OCI-LY3 (cell line): Measurements from ENCODE around the gene WDR70.

Experiments used
- H2AFZ ChIP-seq: fragments of 200-600, 300-600 bp; shearing (Covaris generic); 2 replicates; pipeline ENCODE4 v1.6.0; 2014; ENCODE audit warnings: antibody characterized with exemption, low read depth, low read length
- H3K27ac ChIP-seq: fragments of 200-600, 300-600 bp; sonication (generic); 2 replicates; pipeline ENCODE4 v1.5.1; 2014; ENCODE audit warnings: mild to moderate bottlenecking, low read length, moderate library complexity, mixed read lengths
- H3K27me3 ChIP-seq: fragments of 200-600, 300-600 bp; sonication (generic); 2 replicates; pipeline ENCODE4 v1.6.1; 2014; ENCODE audit warnings: low read depth, low read length, mixed read lengths
- H3K36me3 ChIP-seq: fragments of 200-600, 300-600 bp; sonication (generic); replicated peaks from 2 replicates; pipeline ENCODE3; 2014; ENCODE audit warnings: low read depth, low read length, mixed read lengths
- H3K4me1 ChIP-seq: fragments of 300-600, 200-600 bp; sonication (generic); 2 replicates; pipeline ENCODE4 v1.6.1; 2014; ENCODE audit warnings: low read length, mixed read lengths
- H3K4me2 ChIP-seq: fragments of 200-600, 300-600 bp; sonication (generic); 2 replicates; pipeline ENCODE4 v1.6.1; 2014; ENCODE audit warnings: low read length, mixed read lengths
- H3K4me3 ChIP-seq: fragments of 300-600, 200-600 bp; sonication (generic); 2 replicates; pipeline ENCODE4 v1.5.1; 2014; ENCODE audit warnings: antibody characterized with exemption, mild to moderate bottlenecking, low read length, moderate library complexity
- H3K79me2 ChIP-seq: fragments of 300-600, 200-600 bp; shearing (Covaris generic); 2 replicates; pipeline ENCODE4 v1.6.1; 2014; ENCODE audit warnings: mild to moderate bottlenecking, low read length, mixed read lengths
- H3K9ac ChIP-seq: fragments of 300-600, 200-600 bp; shearing (Covaris generic); 2 replicates; pipeline ENCODE4 v1.6.0; 2014; ENCODE audit warnings: mild to moderate bottlenecking, low read length, moderate library complexity
- H3K9me3 ChIP-seq: fragments of 200-600, 300-600 bp; shearing (Covaris generic); 2 replicates; pipeline ENCODE4 v1.6.1; 2014; ENCODE audit warnings: low read length, mixed read lengths; ENCODE audit not compliant: insufficient read depth
- H4K20me1 ChIP-seq: fragments of 200-600, 300-600 bp; sonication (generic); 2 replicates; pipeline ENCODE4 v1.6.1; 2016; ENCODE audit warnings: low read length, mixed read lengths; ENCODE audit not compliant: insufficient read depth
- EZH2phosphoT487 ChIP-seq: fragments of 200-600 bp; shearing (Covaris generic); IDR thresholded peaks from 2 replicates; pipeline ENCODE4 v1.6.1; 2018; ENCODE audit warnings: antibody characterized with exemption, mixed run types, low read depth
- TF ChIP-seq, protein P1 (sequence below): fragments of 200-600, 300-600 bp; sonication (generic); IDR thresholded peaks from 2 replicates; pipeline ENCODE4 v1.5.1; 2014; ENCODE audit warnings: antibody characterized with exemption, low read length, low read depth

The WDR70 gene

DNA sequence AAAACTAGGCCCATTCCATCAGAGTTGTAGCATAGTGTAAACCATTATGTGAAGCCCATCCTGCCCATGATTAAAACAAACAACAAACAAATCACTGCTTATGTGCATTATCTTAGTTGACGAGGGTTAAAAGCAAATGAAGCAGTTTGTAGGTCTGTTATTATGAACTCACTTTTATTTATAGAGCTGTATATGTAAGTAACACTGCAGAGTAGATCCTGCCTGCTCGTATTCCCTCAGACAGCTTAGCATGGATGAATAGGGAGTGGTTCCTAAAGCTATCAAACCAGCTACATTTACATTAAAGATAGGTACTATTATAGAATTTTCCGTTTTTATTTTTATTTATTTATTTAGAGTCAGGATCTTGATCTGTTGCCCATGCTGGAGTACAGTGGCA is 348.1 kb downstream of the WDR70 start:
- Histone ChIP-seq H4K20me1 (no peaks in the 10 kb centered on the region), H3K36me3 (no peaks in the 10 kb centered on the region), H3K9me3 (no peaks in the 10 kb centered on the region), H2AFZ (no peak overlapping the region), H3K79me2 (no peaks in the 10 kb centered on the region), H3K4me3 (no peak overlapping the region), H3K27ac (no peak overlapping the region), H3K9ac (no peak overlapping the region), H3K27me3 (no peaks in the 10 kb centered on the region), H3K4me2 (no peak overlapping the region), H3K4me1 (peaks cover 18% of the 10 kb centered on the region)
- TF ChIP-seq, protein P1, sequence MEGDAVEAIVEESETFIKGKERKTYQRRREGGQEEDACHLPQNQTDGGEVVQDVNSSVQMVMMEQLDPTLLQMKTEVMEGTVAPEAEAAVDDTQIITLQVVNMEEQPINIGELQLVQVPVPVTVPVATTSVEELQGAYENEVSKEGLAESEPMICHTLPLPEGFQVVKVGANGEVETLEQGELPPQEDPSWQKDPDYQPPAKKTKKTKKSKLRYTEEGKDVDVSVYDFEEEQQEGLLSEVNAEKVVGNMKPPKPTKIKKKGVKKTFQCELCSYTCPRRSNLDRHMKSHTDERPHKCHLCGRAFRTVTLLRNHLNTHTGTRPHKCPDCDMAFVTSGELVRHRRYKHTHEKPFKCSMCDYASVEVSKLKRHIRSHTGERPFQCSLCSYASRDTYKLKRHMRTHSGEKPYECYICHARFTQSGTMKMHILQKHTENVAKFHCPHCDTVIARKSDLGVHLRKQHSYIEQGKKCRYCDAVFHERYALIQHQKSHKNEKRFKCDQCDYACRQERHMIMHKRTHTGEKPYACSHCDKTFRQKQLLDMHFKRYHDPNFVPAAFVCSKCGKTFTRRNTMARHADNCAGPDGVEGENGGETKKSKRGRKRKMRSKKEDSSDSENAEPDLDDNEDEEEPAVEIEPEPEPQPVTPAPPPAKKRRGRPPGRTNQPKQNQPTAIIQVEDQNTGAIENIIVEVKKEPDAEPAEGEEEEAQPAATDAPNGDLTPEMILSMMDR: no peak
- TF ChIP-seq EZH2phosphoT487: no peak

DNA sequence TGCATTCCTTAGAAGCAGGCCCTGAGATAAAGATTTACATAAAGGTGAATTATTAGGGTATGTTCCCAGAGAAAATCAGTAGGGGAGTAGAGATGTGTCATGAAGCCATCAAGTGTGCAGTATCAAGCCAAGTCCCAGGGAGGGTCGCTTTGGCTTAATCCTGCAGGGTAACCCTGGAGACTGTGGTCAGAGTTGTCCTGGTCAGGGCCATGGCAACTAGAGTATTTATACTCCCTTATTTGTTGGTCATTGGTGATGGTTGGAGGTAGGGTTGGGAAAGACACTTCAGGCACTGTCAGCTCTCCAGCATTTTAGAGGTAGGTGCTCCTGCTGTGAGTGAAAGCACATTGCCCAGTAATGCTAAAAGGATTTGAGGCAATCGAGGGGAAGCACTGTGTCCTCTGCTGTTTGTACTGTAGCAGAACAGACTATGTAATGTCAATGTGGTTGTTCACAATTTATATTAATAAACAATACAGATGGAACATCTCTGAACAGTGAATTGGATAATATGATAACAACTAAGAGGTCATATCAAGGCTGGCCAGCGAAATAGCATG is 351.9 kb downstream of the WDR70 start:
- Histone ChIP-seq H3K9me3 (no peaks in the 10 kb centered on the region), H3K4me1 (peaks cover 5% of the 10 kb centered on the region; the same call in 1 of the 2 replicates), H2AFZ (no peak overlapping the region), H3K4me2 (no peak overlapping the region), H3K36me3 (no peaks in the 10 kb centered on the region), H3K27ac (no peak overlapping the region), H3K27me3 (no peaks in the 10 kb centered on the region), H3K79me2 (no peaks in the 10 kb centered on the region), H3K9ac (no peak overlapping the region), H4K20me1 (no peaks in the 10 kb centered on the region), H3K4me3 (no peak overlapping the region)
- TF ChIP-seq EZH2phosphoT487: no peak
- TF ChIP-seq, protein P1: no peak

DNA sequence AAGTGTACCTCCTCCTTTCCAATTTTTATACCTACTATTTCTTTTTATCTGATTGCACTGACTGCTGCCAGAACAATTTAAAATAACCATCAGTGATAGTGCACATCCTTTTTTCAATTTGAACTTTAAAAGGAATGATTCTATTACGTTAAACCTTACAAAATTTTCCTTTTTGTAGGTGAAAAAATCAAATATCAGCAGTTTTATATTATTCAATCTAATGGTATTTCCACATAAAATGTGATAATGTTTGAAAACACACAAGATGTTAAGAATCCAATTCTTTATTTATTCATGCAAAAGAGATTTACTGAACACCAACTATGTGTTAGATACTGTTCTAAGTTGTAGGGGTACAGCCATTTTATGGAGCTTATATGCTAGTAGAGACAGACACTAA is 355.0 kb downstream of the WDR70 start:
- Histone ChIP-seq H3K27ac (no peak overlapping the region), H2AFZ (no peak overlapping the region), H3K27me3 (no peaks in the 10 kb centered on the region), H3K9ac (no peak overlapping the region), H3K36me3 (no peaks in the 10 kb centered on the region), H4K20me1 (no peaks in the 10 kb centered on the region), H3K4me2 (no peak overlapping the region), H3K79me2 (no peaks in the 10 kb centered on the region), H3K9me3 (no peaks in the 10 kb centered on the region), H3K4me3 (no peak overlapping the region), H3K4me1 (peaks cover 5% of the 10 kb centered on the region; the same call in 1 of the 2 replicates)
- no peak for TF ChIP-seq EZH2phosphoT487
- TF ChIP-seq, protein P1: no peak

DNA sequence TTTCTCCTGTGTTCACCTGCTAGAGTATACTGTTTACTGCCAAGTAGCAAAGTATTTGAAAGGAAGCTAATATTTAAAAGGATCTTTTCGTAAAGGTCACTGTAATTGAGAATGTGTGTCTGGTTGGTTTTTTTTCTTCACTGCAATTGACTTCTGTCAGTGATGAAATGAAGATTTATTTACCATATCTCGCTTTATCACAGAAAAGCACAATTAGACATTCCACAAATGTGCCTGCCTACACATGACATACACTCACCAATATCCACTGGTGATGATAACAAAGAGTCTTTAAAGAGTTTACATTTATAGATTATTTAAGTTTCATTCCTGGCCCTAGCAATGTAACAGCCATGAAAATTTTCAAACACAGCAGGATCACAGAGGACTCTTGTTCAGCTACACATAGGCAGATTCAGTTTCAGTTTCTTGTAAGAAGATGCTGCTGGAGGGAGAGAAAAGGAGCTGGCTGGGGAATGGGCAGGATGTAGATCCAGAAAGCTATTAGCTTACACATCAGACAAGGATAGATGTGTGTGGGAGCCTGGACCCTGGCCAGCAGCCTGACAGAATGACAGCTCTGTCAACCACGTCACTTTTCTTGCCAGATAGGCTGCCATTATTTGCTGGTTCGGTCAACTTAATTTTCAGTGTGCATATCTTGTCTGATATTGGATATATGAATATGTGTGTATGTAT is 356.7 kb downstream of the WDR70 start:
- H3K27me3 ChIP-seq: no peaks in the 10 kb centered on the region
- H3K79me2 ChIP-seq: no peaks in the 10 kb centered on the region
- no peak overlapping the region for H3K4me2 ChIP-seq
- no peak overlapping the region for H3K27ac ChIP-seq
- H2AFZ ChIP-seq: no peak overlapping the region
- H3K9me3 ChIP-seq: no peaks in the 10 kb centered on the region
- TF ChIP-seq, protein P1: no peak
- TF ChIP-seq EZH2phosphoT487: no peak
- no peak overlapping the region for H3K4me3 ChIP-seq
- no peaks in the 10 kb centered on the region for H4K20me1 ChIP-seq
- no peaks in the 10 kb centered on the region for H3K36me3 ChIP-seq
- H3K9ac ChIP-seq: no peak overlapping the region
- no peaks in the 10 kb centered on the region for H3K4me1 ChIP-seq
